ENCODE results near the gene IL17B. TPM values are rescaled to one million over a fixed set of nuclear protein-coding genes. Genes with fewer than 3 reads are reported as not detected.

IL17B gene
- total RNA-seq, 1 experiment from 2014 or later, result 0.27 TPM

- DNase-seq (ENCODE audit: low spot score), result no peak
- in situ Hi-C loops (cut with HindIII; ENCODE audit: low sequenced_read_pairs), result no loop called here
These were observed 38.1 kb upstream of the IL17B start for GRCh38 chr5:149416987-149417710.

- DNase-seq (ENCODE audit: low spot score), result no peak
- in situ Hi-C loops (cut with HindIII; ENCODE audit: low sequenced_read_pairs), result no loop called here
These were observed 36.2 kb upstream of the IL17B start for GRCh38 chr5:149415066-149415967.

GRCh38 chr5:149414405-149415065 is 35.4 kb upstream of the IL17B start:
- in situ Hi-C loops (cut with HindIII; ENCODE audit: low sequenced_read_pairs), result no loop called here
- DNase-seq (ENCODE audit: low spot score), result no peak

DNA sequence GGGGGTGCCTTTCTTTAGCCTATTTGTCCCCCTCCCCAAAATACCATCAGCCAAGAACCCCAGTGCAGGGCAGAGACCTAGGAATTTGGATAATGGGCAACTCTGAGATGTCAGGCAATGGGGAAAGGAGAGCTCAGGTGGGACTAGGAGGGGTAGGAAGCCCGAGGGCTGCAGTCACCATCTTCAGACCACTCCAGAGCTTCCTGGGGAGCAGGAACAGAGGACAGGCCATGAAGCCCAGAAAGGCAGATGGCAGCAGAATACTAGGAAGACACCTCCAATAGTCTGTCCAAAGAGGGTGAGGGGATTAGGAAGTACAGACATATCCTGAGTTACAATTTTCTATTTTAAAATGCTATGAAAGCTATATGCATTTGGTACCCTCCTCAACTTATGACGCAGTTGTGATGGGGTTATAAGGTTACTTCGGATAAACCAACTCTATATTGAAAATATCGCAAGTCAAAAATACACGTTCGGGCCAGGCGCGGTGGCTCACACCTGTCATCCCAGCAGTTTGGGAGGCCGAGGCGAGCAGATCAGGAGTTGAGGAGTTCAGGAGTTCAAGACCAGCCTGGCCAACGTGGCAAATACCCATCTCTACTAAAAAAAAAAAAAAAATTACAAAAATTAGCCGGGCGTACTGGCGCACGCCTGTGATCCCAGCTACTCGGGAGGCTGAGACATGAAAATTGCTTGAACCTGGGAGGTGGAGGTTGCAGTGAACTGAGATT is 34.6 kb upstream of the IL17B start:
- no peak for DNase-seq (ENCODE audit: low spot score)
- in situ Hi-C loops (cut with HindIII; ENCODE audit: low sequenced_read_pairs), result no loop called here

DNA sequence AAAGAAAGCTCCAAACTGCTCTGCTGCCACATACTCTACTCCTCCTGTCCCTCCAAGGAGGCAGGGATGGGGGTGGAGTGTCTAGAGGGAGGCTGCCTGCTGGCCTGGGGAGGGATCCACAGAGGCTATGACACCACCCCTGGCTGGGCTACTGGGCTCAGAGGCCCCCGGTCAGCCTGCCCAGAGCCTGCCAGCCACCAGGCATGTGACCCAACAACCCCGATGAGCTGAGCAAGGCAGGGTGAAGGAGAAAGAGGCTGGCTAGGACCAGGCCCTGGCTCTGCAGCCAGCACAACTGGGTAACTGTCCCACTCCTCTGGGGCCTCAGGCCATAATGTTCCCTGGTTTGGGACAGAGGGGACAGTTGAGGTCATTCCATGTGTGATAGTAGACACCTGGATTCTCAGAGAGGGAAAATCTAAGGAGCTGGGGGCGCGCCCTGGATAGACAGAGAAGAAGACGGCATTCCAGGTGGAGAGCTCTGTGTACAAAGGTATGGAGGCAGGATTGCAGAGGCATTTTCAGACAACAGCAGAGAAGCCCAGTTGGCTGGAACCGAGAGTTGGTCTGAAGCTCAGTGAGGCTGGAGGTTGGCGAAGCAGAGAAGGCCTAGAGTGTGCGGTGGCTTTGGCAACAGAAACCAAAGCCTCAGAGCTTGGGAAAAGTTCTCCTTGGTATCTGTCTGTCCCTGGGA is 33.8 kb upstream of the IL17B start:
- no peak for DNase-seq (ENCODE audit: low spot score)
- in situ Hi-C loops (cut with HindIII; ENCODE audit: low sequenced_read_pairs), result no loop called here

DNA sequence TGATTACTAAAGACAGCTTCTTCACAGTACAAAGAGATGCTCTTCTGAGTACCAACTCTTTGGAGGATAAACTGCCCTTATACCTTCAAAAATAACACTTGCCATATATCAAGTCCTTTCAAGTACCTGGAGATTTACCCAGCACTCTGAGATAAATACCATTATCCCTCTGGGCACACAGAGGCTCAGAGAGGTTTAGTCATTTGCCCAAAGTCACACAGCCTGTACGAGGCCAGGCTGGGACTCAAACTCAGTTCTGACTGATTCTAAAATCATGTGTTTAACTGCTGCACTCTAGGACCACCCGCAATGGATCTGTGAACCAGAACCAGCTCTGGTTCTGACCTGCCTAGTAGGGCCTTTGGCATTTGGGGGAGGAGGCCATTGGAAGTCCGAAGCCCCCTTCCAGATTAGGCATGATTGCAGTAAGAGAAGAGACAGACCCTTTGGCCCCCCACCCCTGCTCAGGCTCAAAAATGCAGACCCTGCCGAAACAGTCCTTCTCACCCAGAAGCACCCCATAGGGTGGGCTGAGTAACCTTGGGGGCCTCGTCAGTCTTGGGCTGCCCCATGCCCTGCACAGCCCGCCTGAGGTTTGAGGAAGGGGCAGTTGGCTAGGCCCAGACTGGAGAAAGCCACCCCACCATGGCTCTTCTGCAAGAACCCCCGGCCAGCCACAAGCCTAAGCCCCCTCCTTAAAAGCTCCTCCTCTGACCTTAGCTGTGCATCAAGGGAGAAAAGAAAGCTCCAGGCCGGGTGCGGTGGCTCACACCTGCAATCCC is 32.8 kb upstream of the IL17B start:
- in situ Hi-C loops (cut with HindIII; ENCODE audit: low sequenced_read_pairs), result no loop called here
- DNase-seq (ENCODE audit: low spot score), result no peak

GRCh38 chr5:149410721-149411432 is 31.8 kb upstream of the IL17B start:
- DNase-seq (ENCODE audit: low spot score), result no peak
- in situ Hi-C loops (cut with HindIII; ENCODE audit: low sequenced_read_pairs), result no loop called here

DNA sequence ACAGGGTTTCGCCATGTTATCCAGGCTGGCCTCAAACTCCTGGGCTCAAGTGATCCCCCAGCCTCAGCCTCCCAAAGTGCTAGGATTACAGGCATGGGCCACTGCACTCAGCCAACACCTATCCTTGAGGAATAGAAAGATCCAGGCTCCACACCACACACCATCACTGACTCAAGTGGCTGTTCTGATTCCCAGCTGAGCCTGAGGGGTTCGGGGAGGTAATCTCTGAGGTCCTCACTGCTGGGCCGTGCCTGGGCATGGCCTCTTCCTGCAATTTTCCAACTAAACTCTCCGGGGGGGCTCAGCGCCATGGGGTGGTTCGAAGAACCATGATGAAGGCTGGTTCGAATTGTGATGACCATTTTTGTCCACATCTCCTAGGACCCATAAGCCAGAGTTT is 31.0 kb upstream of the IL17B start:
- in situ Hi-C loops (cut with HindIII; ENCODE audit: low sequenced_read_pairs), result no loop called here

GRCh38 chr5:149409268-149409948 is 30.3 kb upstream of the IL17B start:
- no peak for DNase-seq (ENCODE audit: low spot score)
- in situ Hi-C loops (cut with HindIII; ENCODE audit: low sequenced_read_pairs), result no loop called here

More for the DNA sequence above, 31.0 kb upstream of the IL17B start:
- no peak for DNase-seq (ENCODE audit: low spot score)

DNA sequence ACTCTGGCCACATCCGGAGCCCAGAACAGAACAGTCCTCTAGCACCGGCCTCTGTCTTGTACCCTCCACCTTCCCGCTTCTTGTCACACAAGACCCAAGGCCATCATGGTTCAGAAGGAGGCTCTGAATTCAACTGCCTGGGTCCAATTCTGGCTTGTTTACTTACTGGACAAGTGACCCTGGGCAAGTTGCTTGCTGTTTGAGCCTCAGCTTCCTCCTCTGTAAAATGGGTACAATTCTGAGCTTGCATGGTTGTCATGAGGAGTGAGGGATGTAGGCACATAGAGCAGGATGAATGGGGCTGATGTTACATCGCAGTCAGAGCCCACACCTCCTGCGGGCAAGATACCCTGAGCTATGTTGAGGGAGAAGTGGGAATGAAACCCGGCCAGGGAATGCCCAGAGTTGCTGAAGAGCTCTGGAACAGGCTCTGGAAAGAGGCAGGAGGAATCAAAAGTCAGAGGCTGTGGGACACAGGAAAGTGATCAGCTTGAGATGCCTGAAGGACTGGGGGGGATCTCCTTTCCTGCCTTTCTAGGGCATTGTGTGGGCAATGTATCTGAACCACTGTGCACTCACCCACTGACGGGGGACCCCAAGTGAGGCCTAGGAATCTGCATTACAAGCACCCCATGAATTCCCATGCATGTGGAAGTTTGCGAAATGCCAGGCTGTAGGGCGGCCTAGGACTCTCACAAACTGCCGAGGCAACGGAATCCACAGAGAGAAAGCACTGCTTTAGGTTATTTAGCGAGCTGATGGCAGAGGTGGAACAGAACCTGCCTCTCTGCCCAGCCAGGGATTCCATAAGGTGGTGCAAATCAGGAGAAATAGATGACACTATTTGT is 29.4 kb upstream of the IL17B start:
- no peak for DNase-seq (ENCODE audit: low spot score)
- in situ Hi-C loops (cut with HindIII; ENCODE audit: low sequenced_read_pairs), result no loop called here

- in situ Hi-C loops (cut with HindIII; ENCODE audit: low sequenced_read_pairs), result no loop called here
- no peak for DNase-seq (ENCODE audit: low spot score)
These were observed 28.5 kb upstream of the IL17B start for GRCh38 chr5:149407323-149408251.

DNA sequence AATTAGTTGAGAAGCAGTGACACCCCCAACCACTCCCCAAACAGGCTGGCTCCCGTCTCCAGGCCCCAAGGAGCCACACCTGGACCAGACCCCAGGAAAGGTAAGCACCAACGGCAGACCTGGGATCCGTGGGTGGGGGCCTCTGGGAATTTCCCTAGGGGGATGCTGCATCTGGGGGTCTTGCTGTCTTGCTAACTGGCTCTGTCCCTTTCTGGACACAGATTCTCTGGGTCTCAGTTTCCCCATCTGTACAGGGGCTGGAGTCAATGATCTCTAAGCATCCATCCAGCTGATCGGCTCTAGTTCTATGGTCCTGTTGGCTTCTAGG is 27.9 kb upstream of the IL17B start:
- no peak for DNase-seq (ENCODE audit: low spot score)
- in situ Hi-C loops (cut with HindIII; ENCODE audit: low sequenced_read_pairs), result no loop called here

- DNase-seq (ENCODE audit: low spot score), result no peak
- in situ Hi-C loops (cut with HindIII; ENCODE audit: low sequenced_read_pairs), result no loop called here
These were observed 27.3 kb upstream of the IL17B start for GRCh38 chr5:149406203-149406978.

GRCh38 chr5:149405550-149406202 is 26.6 kb upstream of the IL17B start:
- in situ Hi-C loops (cut with HindIII; ENCODE audit: low sequenced_read_pairs), result no loop called here

More at GRCh38 chr5:149405550-149406202, 26.6 kb upstream of the IL17B start:
- DNase-seq (ENCODE audit: low spot score), result no peak

Data from G401 (cell line).